Naive thymus-derived CD4-positive, alpha-beta T cell (primary cell): ENCODE measurements around the gene STAT5B. TPM values are rescaled to one million over a fixed set of nuclear protein-coding genes. Genes with fewer than 3 reads are reported as not detected.

Source experiments
- ATAC-seq: fragments of 150-1000 bp; cut with Tn5 transposase; 2 replicates; pipeline ENCODE4 v1.10.0; 2021; ENCODE audit warnings: mild to moderate bottlenecking, moderate library complexity
- CTCF ChIA-PET: fragments of 350-600 bp; sonication (Branson Sonifier 250); formaldehyde crosslinking; loops from one replicate; lab custom pipeline; 2021; ENCODE audit warnings: antibody characterized with exemption; lab: Charles Lee
- POLR2A ChIA-PET: fragments of 350-600 bp; sonication (Branson Sonifier 250); formaldehyde crosslinking; loops from one replicate; lab custom pipeline; 2021; ENCODE audit warnings: antibody characterized with exemption, inconsistent platforms; lab: Charles Lee
- DNase-seq, 9 donors: peaks; one replicate each; pipeline versions ENCODE4 v3.0.0 to v3.0.0-alpha.2; 2020 to 2022; ENCODE audit warnings: mixed read lengths in 1 of 9
- H3K27ac ChIP-seq: one replicate; pipeline ENCODE4 v1.7.0; 2013; ENCODE audit warnings: mild to moderate bottlenecking, low read depth, low read length, moderate library complexity
- H3K27me3 ChIP-seq, 2 donors: one replicate each; pipeline ENCODE4 v1.7.0; 2013; ENCODE audit warnings: low read length in 2 of 2, mild to moderate bottlenecking in 2 of 2, moderate library complexity in 2 of 2; ENCODE audit not compliant: control insufficient read depth in 2 of 2, insufficient read depth in 2 of 2
- H3K36me3 ChIP-seq, 3 experiments: 1 replicate in 2 of 3; 2 replicates in 1 of 3; pipeline ENCODE4 v1.7.0; 2013; ENCODE audit warnings: low read length in 3 of 3, mild to moderate bottlenecking in 3 of 3, moderate library complexity in 1 of 3; ENCODE audit not compliant: insufficient read depth in 3 of 3, control insufficient read depth in 2 of 3
- H3K4me1 ChIP-seq, 2 donors: one replicate each; pipeline ENCODE4 v1.7.0; 2013; ENCODE audit warnings: low read length in 2 of 2, mild to moderate bottlenecking in 2 of 2, moderate library complexity in 1 of 2; ENCODE audit not compliant: control insufficient read depth in 2 of 2, insufficient read depth in 2 of 2
- H3K4me3 ChIP-seq: 2 replicates; pipeline ENCODE4 v1.7.0; 2013; ENCODE audit warnings: mild to moderate bottlenecking, low read length
- H3K9me3 ChIP-seq, 3 experiments: 1 replicate in 2 of 3; 2 replicates in 1 of 3; pipeline ENCODE4 v1.7.0; 2013; ENCODE audit warnings: low read length in 3 of 3; ENCODE audit not compliant: control insufficient read depth in 2 of 3
- H3K27ac Mint-ChIP-seq, 9 donors: one replicate each; pipeline ENCODE4 v1.8.0; 2020 to 2022; ENCODE audit warnings: mixed read lengths in 9 of 9, mild to moderate bottlenecking in 8 of 9, moderate library complexity in 5 of 9, inconsistent platforms in 2 of 9
- H3K27me3 Mint-ChIP-seq, 5 donors: one replicate each; pipeline ENCODE4 v1.8.0; 2021 to 2022; ENCODE audit warnings: mixed read lengths in 5 of 5, mild to moderate bottlenecking in 1 of 5
- H3K36me3 Mint-ChIP-seq, 5 donors: one replicate each; pipeline ENCODE4 v1.8.0; 2020 to 2022; ENCODE audit warnings: mixed read lengths in 5 of 5, mild to moderate bottlenecking in 3 of 5, inconsistent platforms in 1 of 5
- H3K4me1 Mint-ChIP-seq, 7 donors: one replicate each; pipeline ENCODE4 v1.8.0; 2020 to 2022; ENCODE audit warnings: mixed read lengths in 7 of 7, mild to moderate bottlenecking in 3 of 7, inconsistent platforms in 1 of 7
- H3K4me3 Mint-ChIP-seq, 10 donors: one replicate each; pipeline ENCODE4 v1.8.0; 2020 to 2022; ENCODE audit warnings: mild to moderate bottlenecking in 10 of 10, mixed read lengths in 10 of 10, moderate library complexity in 6 of 10, inconsistent platforms in 2 of 10
- H3K9me3 Mint-ChIP-seq, 11 donors: one replicate each; pipeline ENCODE4 v1.8.0; 2020 to 2022; ENCODE audit warnings: mixed read lengths in 11 of 11, mild to moderate bottlenecking in 4 of 11, inconsistent platforms in 1 of 11, moderate library complexity in 1 of 11
- intact Hi-C, 2 donors: fragments of 100-400 bp; cut with micrococcal nuclease; formaldehyde crosslinking; loops; one replicate each; pipeline ENCODE4 v1.15.1; 2023
- polyA plus RNA-seq, 2 donors: library from polyadenylated mRNA; unstranded; fragments of 300-500 nt; fragmentation: Illumina TruSeq; gene quantifications; one replicate each; pipeline ENCODE4 v1.2.3, GENCODE V29; 2021
- total RNA-seq, 6 experiments: library from RNA in 5 of 6; stranded (reverse) in 5 of 6; gene quantifications; 1 replicate in 5 of 6; 2 replicates in 1 of 6; pipeline ENCODE4 v1.2.3 and lab custom pipeline; 2021 to 2026

STAT5B gene
- total and polyA plus RNA-seq, 7 experiments from 2014 or later = 98.0 to 192 (median 149) TPM

- ChIA-PET CTCF (interaction anchor here (0.6 to 1.4 kb wide), 4 partner anchors 39 to 93 kb away, joined by 3 to 7 read pairs (median 4); partner anchors contain the start of gene GHDC), POLR2A (interaction anchor here (0.8 to 9.4 kb wide), 9 partner anchors 14 to 620 kb away, joined by 3 to 193 read pairs (median 3); partner anchors contain the start of genes GHDC and STAT5B)
- Mint-ChIP-seq H3K27ac (peak overlapping the region; percentile 91 to 99 (median 95)), H3K4me3 (peak overlapping the region; percentile 87 to 97 (median 93)), H3K9me3 (peaks cover 0 to under 1% (median 0%) of the 10 kb centered on the region in 11 donors), H3K27me3 (no peaks in the 10 kb centered on the region), H3K36me3 (peaks cover 0 to 12% (median 4%) of the 10 kb centered on the region in 5 donors), H3K4me1 (peaks cover 27 to 67% (median 61%) of the 10 kb centered on the region in 7 donors)
- H3K27ac ChIP-seq = peak overlapping the region; percentile 93
- no peaks in the 10 kb centered on the region for H3K9me3 ChIP-seq
- H3K36me3 ChIP-seq = peaks cover 0 to 21% (median 4%) of the 10 kb centered on the region in 3 experiments
- intact Hi-C loops = loop anchor here (1.0 to 5.0 kb wide), 4 partner anchors 11 to 320 kb away; partner anchors contain the start of genes KCNH4 (in 1 of the 2), RETREG3 (in 1 of the 2), STAT5B (in 1 of the 2) and TUBG1 (in 1 of the 2)
- H3K4me3 ChIP-seq = peak overlapping the region; percentile 88
- DNase-seq (peak in 7 of 9 donors; percentile 33 to 62 (median 40)), ATAC-seq (peak; percentile 28)
- no peaks in the 10 kb centered on the region for H3K27me3 ChIP-seq
- H3K4me1 ChIP-seq = peaks cover 18 to 24% of the 10 kb centered on the region in 2 donors
These were observed 11.2 kb upstream of the STAT5B start for GRCh38 chr17:42287305-42287976.

DNA sequence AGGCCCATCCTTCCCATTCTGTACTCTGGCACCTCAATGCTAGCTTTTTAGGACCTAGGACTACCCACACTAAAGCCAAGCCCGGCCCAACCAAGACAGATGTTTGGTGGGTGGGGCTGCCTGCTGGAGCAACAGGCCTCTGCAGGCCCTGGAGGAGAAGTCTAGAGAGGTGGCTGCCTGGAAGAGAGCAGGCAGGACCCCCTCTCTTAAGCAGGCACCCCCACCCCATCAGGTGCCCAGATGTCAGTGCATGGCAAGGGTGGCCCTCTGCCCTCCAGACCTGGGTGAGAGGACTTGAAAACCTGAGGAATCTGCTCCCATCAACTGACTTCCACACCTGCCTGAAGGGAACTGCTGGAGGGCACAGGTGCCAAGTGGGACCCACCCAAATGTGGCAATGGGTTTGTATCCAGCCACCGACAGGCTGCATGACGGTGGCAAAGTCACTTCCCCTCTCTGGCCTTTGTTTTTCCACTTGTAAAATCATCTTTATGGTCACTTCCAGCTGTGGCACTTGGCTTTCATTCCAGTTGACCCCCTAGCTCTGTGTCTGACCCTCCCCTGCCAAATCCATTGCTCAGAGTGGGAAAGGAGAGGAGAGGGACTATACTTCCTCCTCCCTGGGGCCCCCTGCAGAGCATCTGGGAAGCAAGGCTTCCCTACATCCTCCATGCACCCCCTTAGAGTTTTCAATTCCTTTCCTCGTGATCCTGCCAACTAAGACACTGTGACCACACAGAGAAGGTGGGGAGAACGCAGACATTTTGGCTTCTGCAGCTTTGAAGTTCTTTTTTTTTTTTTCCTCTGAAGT, 10.4 kb upstream of the STAT5B start:
- DNase-seq (no peak), ATAC-seq (no peak)
- Mint-ChIP-seq H3K27ac (peak overlapping the region; percentile 91 to 99 (median 95)), H3K4me3 (peak overlapping the region; percentile 87 to 97 (median 93)), H3K4me1 (peaks cover 27 to 64% (median 58%) of the 10 kb centered on the region in 7 donors), H3K27me3 (no peaks in the 10 kb centered on the region), H3K9me3 (no peaks in the 10 kb centered on the region), H3K36me3 (peaks cover 0 to 8% (median 1%) of the 10 kb centered on the region in 5 donors)
- Histone ChIP-seq H3K4me3 (peak overlapping the region; percentile 88), H3K9me3 (no peaks in the 10 kb centered on the region), H3K36me3 (peaks cover 0 to 14% (median under 1%) of the 10 kb centered on the region in 3 experiments), H3K27ac (peak overlapping the region; percentile 93), H3K27me3 (no peaks in the 10 kb centered on the region), H3K4me1 (peaks cover 18 to 24% of the 10 kb centered on the region in 2 donors)
- ChIA-PET CTCF (interaction anchor here (0.6 to 1.4 kb wide), 3 partner anchors 49 to 92 kb away, joined by 3 to 5 read pairs (median 3); partner anchors contain the start of gene GHDC), POLR2A (interaction anchor here (0.7 to 9.4 kb wide), 7 partner anchors 13 to 155 kb away, joined by 3 to 193 read pairs (median 3); partner anchors contain the start of gene STAT5B)
- intact Hi-C loops = loop anchor here (1.0 to 5.0 kb wide), 4 partner anchors 10 to 321 kb away; partner anchors contain the start of genes KCNH4 (in 1 of the 2), RETREG3 (in 1 of the 2), STAT5B (in 1 of the 2) and TUBG1 (in 1 of the 2)

DNA sequence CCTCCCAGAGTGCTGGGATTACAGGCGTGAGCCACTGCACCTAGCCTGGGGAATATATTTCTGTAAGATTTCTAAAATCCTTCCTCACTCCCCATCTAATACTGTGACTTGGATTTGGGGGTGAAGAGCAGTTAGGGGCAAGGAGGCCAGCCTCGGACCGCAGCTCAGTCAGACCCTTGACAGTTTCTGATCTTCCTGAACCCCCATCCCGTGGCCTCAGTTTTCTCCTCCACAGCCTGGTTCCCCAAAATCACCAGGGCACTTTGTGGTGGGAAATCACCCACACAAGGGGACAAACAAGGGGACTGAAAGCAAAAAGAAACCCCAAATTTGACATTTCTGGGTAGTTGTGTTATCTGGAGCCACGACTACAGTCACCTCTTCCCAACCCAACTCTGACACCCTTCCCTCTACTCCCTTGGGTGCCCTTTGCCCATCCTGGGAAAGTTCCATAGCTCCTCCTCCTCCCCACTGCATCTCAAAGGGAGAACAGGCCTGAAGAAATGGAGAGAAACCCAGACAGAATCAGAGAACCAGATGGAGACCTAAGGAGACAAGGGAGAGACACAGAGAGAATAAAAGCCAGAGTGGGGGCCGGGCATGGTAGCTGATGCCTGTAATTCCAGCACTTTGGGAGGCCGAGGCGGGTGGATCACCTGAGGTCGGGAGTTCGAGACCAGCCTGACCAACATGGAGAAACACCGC, 9.3 kb upstream of the STAT5B start:
- Mint-ChIP-seq H3K9me3 (no peaks in the 10 kb centered on the region), H3K4me3 (peak overlapping the region in 9 of 10 donors; percentile 10 to 96 (median 48)), H3K36me3 (peaks cover 0 to 5% (median 0%) of the 10 kb centered on the region in 5 donors), H3K4me1 (peaks cover 26 to 56% (median 48%) of the 10 kb centered on the region in 7 donors), H3K27me3 (no peaks in the 10 kb centered on the region), H3K27ac (peak overlapping the region in 7 of 9 donors; percentile 25 to 99 (median 94))
- ChIA-PET POLR2A (interaction anchor here (1.2 to 9.4 kb wide), 4 partner anchors 12 to 36 kb away, joined by 3 to 193 read pairs (median 112); partner anchors contain the start of gene STAT5B), CTCF (no interaction called here)
- Histone ChIP-seq H3K9me3 (no peaks in the 10 kb centered on the region), H3K27me3 (no peaks in the 10 kb centered on the region), H3K27ac (no peak overlapping the region), H3K4me1 (peaks cover 18 to 23% of the 10 kb centered on the region in 2 donors), H3K4me3 (no peak overlapping the region), H3K36me3 (peaks cover 0 to 3% (median 0%) of the 10 kb centered on the region in 3 experiments)
- intact Hi-C loops = loop anchor here in 1 of 2 donors (5.0 kb wide), 2 partner anchors 103 to 322 kb away; partner anchors contain the start of genes KCNH4, RETREG3 and TUBG1
- no peak for ATAC-seq
- no peak for DNase-seq

- intact Hi-C loops = no loop called here
- H3K4me3 ChIP-seq = no peak overlapping the region
- ChIA-PET POLR2A (interaction anchor here (1.4 to 9.4 kb wide), 3 partner anchors 11 to 40 kb away, joined by 3 to 193 read pairs (median 137); partner anchors contain the start of gene STAT5B), CTCF (no interaction called here)
- no peak for DNase-seq
- H3K9me3 ChIP-seq = no peaks in the 10 kb centered on the region
- no peak overlapping the region for H3K27ac ChIP-seq
- no peaks in the 10 kb centered on the region for H3K9me3 Mint-ChIP-seq
- no peaks in the 10 kb centered on the region for H3K36me3 ChIP-seq
- no peak for ATAC-seq
- peaks cover 17 to 48% (median 39%) of the 10 kb centered on the region in 7 donors for H3K4me1 Mint-ChIP-seq
- no peaks in the 10 kb centered on the region for H3K27me3 ChIP-seq
- no peaks in the 10 kb centered on the region for H3K27me3 Mint-ChIP-seq
- no peaks in the 10 kb centered on the region for H3K36me3 Mint-ChIP-seq
- H3K27ac Mint-ChIP-seq = peak overlapping the region in 4 of 9 donors; percentile 9 to 97 (median 30)
- H3K4me3 Mint-ChIP-seq = no peak overlapping the region
- peaks cover 9 to 17% of the 10 kb centered on the region in 2 donors for H3K4me1 ChIP-seq
These were observed 8.4 kb upstream of the STAT5B start for GRCh38 chr17:42284566-42284965.

DNA sequence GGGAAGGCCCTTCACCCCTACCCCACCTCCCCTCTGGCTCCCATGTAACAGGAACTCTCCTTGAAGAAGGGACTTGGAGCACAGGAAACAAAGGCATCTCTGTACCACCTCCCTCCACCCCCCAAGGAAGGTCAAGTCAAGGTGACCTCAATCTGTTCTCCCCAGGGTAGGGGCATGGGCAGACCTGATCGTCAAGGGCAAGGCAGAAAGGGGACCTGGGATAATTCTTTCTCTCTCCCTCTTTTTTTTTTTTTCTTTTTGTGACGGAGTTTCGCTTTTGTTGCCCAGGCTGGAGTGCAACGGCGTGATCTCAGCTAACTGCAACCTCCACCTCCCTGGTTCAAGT, 7.8 kb upstream of the STAT5B start:
- Mint-ChIP-seq H3K4me1 (peaks cover 15 to 44% (median 34%) of the 10 kb centered on the region in 7 donors), H3K36me3 (no peaks in the 10 kb centered on the region), H3K9me3 (no peaks in the 10 kb centered on the region), H3K27ac (peak overlapping the region in 1 of 9 donors; percentile 87), H3K4me3 (no peak overlapping the region), H3K27me3 (no peaks in the 10 kb centered on the region)
- H3K9me3 ChIP-seq = no peaks in the 10 kb centered on the region
- H3K4me1 ChIP-seq = peaks cover 9 to 17% of the 10 kb centered on the region in 2 donors
- no peak for DNase-seq
- H3K27ac ChIP-seq = no peak overlapping the region
- intact Hi-C loops = no loop called here
- no peak overlapping the region for H3K4me3 ChIP-seq
- ChIA-PET POLR2A (interaction anchor here (0.5 to 9.4 kb wide), 6 partner anchors 9 to 247 kb away, joined by 3 to 137 read pairs (median 3); no protein-coding TSS in a partner anchor), CTCF (interaction anchor here (1.2 kb wide), 1 partner anchor 9 kb away, joined by 5 read pairs; no protein-coding TSS in a partner anchor)
- ATAC-seq = no peak
- no peaks in the 10 kb centered on the region for H3K27me3 ChIP-seq
- H3K36me3 ChIP-seq = no peaks in the 10 kb centered on the region
